Activated CD4-positive, CD25-positive, alpha-beta regulatory T cell (primary cell): ENCODE measurements around the gene TMEM243.
"Not testable (repeated sequence)": the region's sequence is repeated elsewhere in the genome, so short reads cannot be mapped to it uniquely, and the experiment has no call there.

ENCODE experiments used
- DNase-seq, 4 experiments: peaks; one replicate each; lab custom pipeline; 2025; lab: John Stamatoyannopoulos, UW

Gene TMEM243

GRCh38 chr7:87212498-87212897 lies 7.0 kb downstream of the TMEM243 start:
- no peak for DNase-seq

GRCh38 chr7:87210506-87210905 lies 9.0 kb downstream of the TMEM243 start:
- no peak for DNase-seq

GRCh38 chr7:87209295-87209924 lies 10.1 kb downstream of the TMEM243 start:
- DNase-seq, result no peak

GRCh38 chr7:87206361-87206760 lies 13.2 kb downstream of the TMEM243 start:
- no peak for DNase-seq

GRCh38 chr7:87205701-87206100 lies 13.8 kb downstream of the TMEM243 start:
- DNase-seq, result not testable (repeated sequence)

GRCh38 chr7:87204933-87205332 lies 14.6 kb downstream of the TMEM243 start:
- no peak for DNase-seq

GRCh38 chr7:87203929-87204328 lies 15.6 kb downstream of the TMEM243 start:
- DNase-seq, result not testable (repeated sequence)

GRCh38 chr7:87202705-87203104 lies 16.8 kb downstream of the TMEM243 start:
- DNase-seq, result no peak

GRCh38 chr7:87202208-87202607 lies 17.3 kb downstream of the TMEM243 start:
- no peak for DNase-seq

GRCh38 chr7:87199700-87200450 lies 19.7 kb downstream of the TMEM243 start:
- no peak for DNase-seq

GRCh38 chr7:87199241-87199640 lies 20.3 kb downstream of the TMEM243 start:
- no peak for DNase-seq

GRCh38 chr7:87193912-87194311 lies 25.6 kb downstream of the TMEM243 start:
- no peak for DNase-seq

GRCh38 chr7:87192784-87193487 lies 26.6 kb downstream of the TMEM243 start:
- no peak for DNase-seq

GRCh38 chr7:87190783-87191182 lies 28.7 kb downstream of the TMEM243 start:
- no peak for DNase-seq

- no peak for DNase-seq
Measured at GRCh38 chr7:87188930-87189329, 30.6 kb downstream of the TMEM243 start.

- no peak for DNase-seq
Measured at GRCh38 chr7:87187120-87187519, 32.4 kb downstream of the TMEM243 start.

GRCh38 chr7:87179180-87179579 lies 40.4 kb downstream of the TMEM243 start:
- DNase-seq, result no peak

- DNase-seq, result no peak
Measured at GRCh38 chr7:87178320-87178719, 41.2 kb downstream of the TMEM243 start.

- no peak for DNase-seq
Measured at GRCh38 chr7:87173471-87173870, 46.1 kb downstream of the TMEM243 start.

GRCh38 chr7:87171282-87171934 lies 48.1 kb downstream of the TMEM243 start:
- no peak for DNase-seq

GRCh38 chr7:87170828-87171227 lies 48.7 kb downstream of the TMEM243 start:
- no peak for DNase-seq

- DNase-seq, result no peak
Measured at GRCh38 chr7:87164433-87164832, 55.1 kb downstream of the TMEM243 start.

- no peak for DNase-seq
Measured at GRCh38 chr7:87159538-87159937, 60.0 kb downstream of the TMEM243 start.
